ENCODE measurements around the gene AKAP13. TPM values are rescaled to one million over a fixed set of nuclear protein-coding genes. Genes with fewer than 3 reads are reported as not detected.
"Not testable (repeated sequence)": the region's sequence is repeated elsewhere in the genome, so short reads cannot be mapped to it uniquely, and the experiment has no call there.

The AKAP13 gene
- total RNA-seq, 1 donor from 2014 or later = 114 TPM

DNA sequence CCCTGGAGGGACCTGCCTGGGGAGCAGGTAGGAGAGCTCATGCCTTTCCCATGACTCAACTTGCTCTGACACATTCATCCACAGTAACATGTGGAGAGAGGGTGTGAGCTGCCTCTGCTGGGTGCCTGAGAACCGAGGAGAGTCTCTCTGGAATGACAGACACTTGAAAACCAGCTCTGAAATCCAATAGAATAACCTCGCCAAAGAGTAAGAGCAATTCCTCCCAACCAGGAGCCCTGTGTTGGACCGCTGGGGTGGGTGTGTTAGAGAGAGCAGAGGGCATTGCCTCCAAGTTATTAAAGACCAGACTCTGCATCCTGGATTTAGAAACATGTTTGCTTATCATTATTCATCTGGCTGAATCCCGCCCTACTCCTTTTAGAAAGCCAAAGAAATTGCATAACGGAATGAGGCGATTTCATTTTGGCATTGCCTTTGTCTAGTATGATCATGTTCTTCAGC lies 35.7 kb upstream of the AKAP13 start:
- not testable (repeated sequence) for H3K27ac Mint-ChIP-seq; H3K36me3 Mint-ChIP-seq (ENCODE audit: insufficient read depth); H3K4me3 Mint-ChIP-seq (ENCODE audit: low read depth); H3K9me3 Mint-ChIP-seq (ENCODE audit: low read depth); DNase-seq (ENCODE audit: low spot score, unreplicated experiment)
- peaks cover 12% of the 10 kb centered on the region for H3K27me3 Mint-ChIP-seq
- peaks cover 12% of the 10 kb centered on the region for H3K4me1 Mint-ChIP-seq (ENCODE audit: low read depth)

GRCh38 chr15:85345196-85345918 lies 35.0 kb upstream of the AKAP13 start:
- not testable (repeated sequence) for H3K36me3 Mint-ChIP-seq (ENCODE audit: insufficient read depth); H3K27me3 Mint-ChIP-seq; H3K4me3 Mint-ChIP-seq (ENCODE audit: low read depth); H3K27ac Mint-ChIP-seq; H3K9me3 Mint-ChIP-seq (ENCODE audit: low read depth); DNase-seq (ENCODE audit: low spot score, unreplicated experiment)
- peaks cover 12% of the 10 kb centered on the region for H3K4me1 Mint-ChIP-seq (ENCODE audit: low read depth)

DNA sequence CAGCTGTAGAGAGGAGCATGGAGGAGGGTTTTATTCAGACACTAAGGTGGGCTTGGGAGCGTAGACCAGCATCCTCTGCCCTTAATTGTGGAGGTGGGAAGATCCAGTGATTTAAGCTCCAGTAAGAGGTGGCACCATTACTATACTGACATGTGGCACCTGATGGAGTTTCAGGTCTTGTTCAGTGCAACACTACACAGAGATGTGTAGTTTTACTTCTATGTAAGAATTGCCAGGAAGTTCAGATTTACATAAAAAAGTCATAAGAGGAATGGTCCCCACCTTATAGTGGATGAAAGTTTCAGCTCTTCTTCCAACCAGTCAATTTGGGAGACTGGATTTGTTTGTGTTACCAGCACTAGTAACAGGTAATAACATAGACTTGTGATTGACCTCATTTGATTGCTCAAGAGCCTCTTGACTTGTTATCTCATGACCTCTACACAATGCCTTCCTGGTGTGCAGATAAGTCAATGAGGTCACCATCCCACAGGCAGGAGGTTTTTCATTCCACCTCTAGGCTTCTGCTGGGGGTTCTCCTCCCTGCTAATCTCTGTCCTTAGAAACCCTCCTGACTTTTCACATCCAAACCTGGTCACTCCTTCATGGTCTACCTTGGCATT lies 33.8 kb upstream of the AKAP13 start:
- not testable (repeated sequence) for H3K36me3 Mint-ChIP-seq (ENCODE audit: insufficient read depth); DNase-seq (ENCODE audit: low spot score, unreplicated experiment); H3K9me3 Mint-ChIP-seq (ENCODE audit: low read depth); H3K27me3 Mint-ChIP-seq; H3K27ac Mint-ChIP-seq; H3K4me3 Mint-ChIP-seq (ENCODE audit: low read depth)
- H3K4me1 Mint-ChIP-seq (ENCODE audit: low read depth) = peaks cover 12% of the 10 kb centered on the region

GRCh38 chr15:85347264-85348047 lies 32.9 kb upstream of the AKAP13 start:
- H3K27ac Mint-ChIP-seq = not testable (repeated sequence)

DNA sequence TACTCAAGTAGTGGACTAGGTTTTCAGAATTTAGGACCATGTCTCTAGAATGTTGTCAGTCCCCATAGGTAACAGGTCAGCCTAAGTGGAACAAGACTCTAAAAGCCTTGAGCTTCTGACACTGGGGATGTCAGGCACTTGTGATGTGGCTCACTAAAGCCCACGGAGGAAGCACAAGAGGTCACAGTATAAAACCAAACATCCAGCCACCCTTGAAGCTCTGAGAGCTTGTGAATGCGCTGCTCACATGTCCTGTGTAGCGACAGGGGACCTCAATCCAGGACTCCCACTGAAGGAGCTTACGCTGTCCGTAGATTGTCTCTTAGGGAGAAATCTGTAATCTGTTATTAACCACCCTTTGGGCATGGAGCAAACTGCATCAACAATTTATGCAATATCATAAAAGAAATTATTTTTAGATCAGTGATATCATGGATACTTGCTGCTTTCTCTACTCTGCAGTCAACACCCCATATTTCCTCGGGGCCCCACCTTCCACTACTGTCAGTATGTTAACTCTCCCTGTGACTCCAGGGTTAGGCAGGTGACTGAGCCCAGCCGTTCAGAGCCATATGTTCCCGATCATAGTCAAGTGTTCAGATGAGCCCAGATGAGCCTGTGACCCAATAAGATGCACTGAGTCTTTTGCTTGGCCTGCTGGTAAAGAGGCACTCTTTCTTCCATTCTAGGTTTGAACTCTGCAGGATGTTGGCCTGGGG lies 32.2 kb upstream of the AKAP13 start:
- DNase-seq (ENCODE audit: low spot score, unreplicated experiment); H3K27ac Mint-ChIP-seq; H3K4me3 Mint-ChIP-seq (ENCODE audit: low read depth); H3K27me3 Mint-ChIP-seq; H3K9me3 Mint-ChIP-seq (ENCODE audit: low read depth); H3K36me3 Mint-ChIP-seq (ENCODE audit: insufficient read depth): not testable (repeated sequence)
- peaks cover 12% of the 10 kb centered on the region for H3K4me1 Mint-ChIP-seq (ENCODE audit: low read depth)

More at GRCh38 chr15:85347264-85348047, 32.9 kb upstream of the AKAP13 start:
- not testable (repeated sequence) for H3K4me3 Mint-ChIP-seq (ENCODE audit: low read depth); H3K36me3 Mint-ChIP-seq (ENCODE audit: insufficient read depth); H3K9me3 Mint-ChIP-seq (ENCODE audit: low read depth); H3K27me3 Mint-ChIP-seq; DNase-seq (ENCODE audit: low spot score, unreplicated experiment)
- peaks cover 12% of the 10 kb centered on the region for H3K4me1 Mint-ChIP-seq (ENCODE audit: low read depth)

GRCh38 chr15:85349062-85349461 lies 31.3 kb upstream of the AKAP13 start:
- H3K4me3 Mint-ChIP-seq (ENCODE audit: low read depth); DNase-seq (ENCODE audit: low spot score, unreplicated experiment); H3K9me3 Mint-ChIP-seq (ENCODE audit: low read depth); H3K36me3 Mint-ChIP-seq (ENCODE audit: insufficient read depth); H3K27me3 Mint-ChIP-seq: not testable (repeated sequence)
- Mint-ChIP-seq H3K4me1 (ENCODE audit: low read depth) (peaks cover 12% of the 10 kb centered on the region), H3K27ac (peak overlapping the region; percentile 45)

- H3K4me1 Mint-ChIP-seq (ENCODE audit: low read depth) = peaks cover 12% of the 10 kb centered on the region
- no peaks in the 10 kb centered on the region for H3K9me3 Mint-ChIP-seq (ENCODE audit: low read depth)
- H3K36me3 Mint-ChIP-seq (ENCODE audit: insufficient read depth) = no peaks in the 10 kb centered on the region
- H3K4me3 Mint-ChIP-seq (ENCODE audit: low read depth) = no peak overlapping the region
- DNase-seq (ENCODE audit: low spot score, unreplicated experiment) = no peak
- H3K27ac Mint-ChIP-seq = no peak overlapping the region
- no peak for TF ChIP-seq CTCF (IDR thresholded peaks at IDR 0.05; ENCODE audit: unreplicated experiment)
- peaks cover 12% of the 10 kb centered on the region for H3K27me3 Mint-ChIP-seq
Observed at GRCh38 chr15:85350395-85350794, 30.0 kb upstream of the AKAP13 start.

GRCh38 chr15:85351501-85351900 lies 28.9 kb upstream of the AKAP13 start:
- peaks cover 12% of the 10 kb centered on the region for H3K27me3 Mint-ChIP-seq
- not testable (repeated sequence) for H3K36me3 Mint-ChIP-seq (ENCODE audit: insufficient read depth); DNase-seq (ENCODE audit: low spot score, unreplicated experiment); H3K4me1 Mint-ChIP-seq (ENCODE audit: low read depth); H3K9me3 Mint-ChIP-seq (ENCODE audit: low read depth); H3K4me3 Mint-ChIP-seq (ENCODE audit: low read depth); H3K27ac Mint-ChIP-seq

All from progenitor cell of endocrine pancreas (in vitro differentiated cells).